Fibroblast of skin of left biceps (primary cell): ENCODE results near the gene DCC.

Source experiments
- DNase-seq, 2 experiments: peaks; one replicate each; pipeline ENCODE4 v3.0.0-alpha.2; 2013; ENCODE audit warnings: low read depth in 2 of 2

The DCC gene

GRCh38 chr18:53038608-53039007 lies 698.6 kb downstream of the DCC start:
- DNase-seq, result no peak

DNA sequence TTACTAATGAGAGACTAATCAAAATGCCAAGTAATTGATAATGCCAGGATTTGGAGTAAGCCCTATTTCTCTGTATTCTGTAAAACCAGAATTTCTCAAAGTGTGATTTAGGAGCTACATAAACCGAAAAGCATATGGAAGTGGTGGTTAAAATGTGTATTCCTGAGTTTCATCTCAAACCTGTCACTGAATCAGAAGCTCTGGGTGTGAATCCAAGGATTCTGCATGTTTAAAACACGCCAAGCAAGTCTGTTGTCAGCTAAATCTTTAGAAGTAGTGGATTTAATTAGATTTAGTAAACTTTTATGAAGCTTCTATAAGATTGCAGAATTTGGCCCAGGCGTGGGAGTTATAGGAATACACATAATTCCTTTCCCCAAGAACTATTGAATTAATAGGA lies 700.3 kb downstream of the DCC start:
- DNase-seq, result no peak

DNA sequence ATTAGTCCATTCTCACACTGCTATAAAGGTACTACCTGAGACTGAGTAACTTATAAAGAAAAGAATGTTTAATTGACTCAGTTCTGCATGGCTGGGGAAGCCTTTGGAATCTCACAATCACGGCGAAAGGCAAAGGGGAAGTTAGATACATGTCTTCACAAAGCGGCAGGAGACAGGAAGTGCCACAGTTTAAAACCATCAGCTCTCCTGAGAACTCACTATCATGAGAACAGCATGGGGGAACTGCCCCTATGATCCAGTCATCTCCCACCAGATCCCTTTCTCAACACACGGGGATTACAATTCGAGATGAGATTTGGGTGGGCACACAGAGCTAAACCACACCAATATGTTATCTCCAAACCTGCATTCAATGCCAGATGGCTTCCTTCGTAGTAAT lies 716.1 kb downstream of the DCC start:
- no peak for DNase-seq

DNA sequence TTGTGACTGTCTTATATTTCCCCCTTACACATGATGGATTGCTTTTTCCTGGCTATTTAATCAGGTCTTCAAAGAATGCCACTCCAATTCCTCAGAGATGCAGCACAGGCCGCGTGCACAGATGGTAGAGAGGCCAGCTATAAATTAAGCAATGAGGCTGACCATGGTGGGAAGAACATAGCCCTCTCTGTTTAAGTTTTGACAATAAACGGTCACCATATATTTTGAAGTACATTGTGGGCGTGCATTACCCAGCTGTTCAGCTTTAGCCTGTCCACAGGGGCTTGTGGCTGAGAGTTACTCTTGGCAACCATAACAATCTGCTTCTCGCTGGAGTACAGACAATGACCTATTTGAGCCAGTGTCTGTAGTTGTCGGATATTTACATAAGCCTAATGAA lies 730.8 kb downstream of the DCC start:
- DNase-seq, result no peak

GRCh38 chr18:53080687-53081086 lies 740.7 kb downstream of the DCC start:
- no peak for DNase-seq

GRCh38 chr18:53093636-53094035 lies 753.6 kb downstream of the DCC start:
- no peak for DNase-seq

- no peak for DNase-seq
Observed at GRCh38 chr18:53101536-53102105, 761.6 kb downstream of the DCC start.

GRCh38 chr18:53114441-53114840 lies 774.4 kb downstream of the DCC start:
- no peak for DNase-seq

DNA sequence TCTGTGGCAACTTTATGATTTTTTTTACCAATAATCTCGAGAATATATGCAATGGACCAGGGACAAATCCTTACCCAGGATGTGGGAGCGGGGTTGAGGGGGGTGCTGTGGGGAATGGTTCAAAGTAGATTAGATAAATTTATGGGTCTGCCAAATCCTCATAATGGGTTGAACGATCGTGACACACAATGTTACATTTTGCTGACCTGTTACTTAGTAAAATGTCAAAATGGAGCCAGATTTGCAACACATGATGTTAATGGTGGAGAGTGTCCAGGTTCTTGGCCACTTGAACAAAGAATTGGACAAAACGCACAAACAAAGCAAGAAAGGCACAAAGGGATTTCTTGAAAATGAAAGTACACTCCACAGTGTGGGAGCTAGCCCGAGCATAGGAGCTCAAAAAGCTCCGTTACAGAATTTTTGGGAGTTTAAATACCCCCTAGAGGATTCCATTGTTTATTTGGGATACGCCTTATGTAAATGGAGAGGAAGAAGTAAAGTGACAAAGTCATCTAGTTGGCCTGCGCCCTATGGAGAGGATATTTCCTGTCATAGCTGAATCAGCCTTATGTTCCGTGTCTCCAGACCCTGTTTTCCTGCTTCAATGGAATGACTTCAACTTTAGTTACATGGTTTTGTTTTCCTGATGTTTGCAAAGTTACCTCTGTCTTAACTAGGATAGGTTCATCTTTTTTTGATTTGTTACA lies 776.0 kb downstream of the DCC start:
- DNase-seq, result no peak

GRCh38 chr18:53117851-53118250 lies 777.9 kb downstream of the DCC start:
- DNase-seq, result no peak

- DNase-seq, result no peak
Observed at GRCh38 chr18:53126210-53126609, 786.2 kb downstream of the DCC start.

DNA sequence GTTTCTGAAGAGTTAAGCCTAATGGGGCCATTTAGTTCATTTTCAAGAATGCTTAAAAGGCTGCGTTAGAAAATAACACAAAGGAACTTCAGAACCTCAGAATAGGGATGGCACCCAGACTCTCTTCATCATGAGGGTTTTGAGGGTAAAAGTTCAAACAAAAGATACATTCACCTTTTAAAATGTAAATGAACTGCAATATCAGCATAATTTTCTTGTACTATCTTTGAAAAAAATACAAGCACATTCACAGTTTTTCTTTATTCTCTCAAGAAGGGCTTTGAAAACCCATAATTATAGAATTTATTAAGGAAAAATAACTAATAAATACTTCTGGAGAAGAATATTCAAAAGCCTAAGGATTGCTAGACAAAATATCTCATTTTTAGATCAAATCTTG lies 791.0 kb downstream of the DCC start:
- no peak for DNase-seq

GRCh38 chr18:53134711-53135110 lies 794.7 kb downstream of the DCC start:
- DNase-seq, result no peak

DNA sequence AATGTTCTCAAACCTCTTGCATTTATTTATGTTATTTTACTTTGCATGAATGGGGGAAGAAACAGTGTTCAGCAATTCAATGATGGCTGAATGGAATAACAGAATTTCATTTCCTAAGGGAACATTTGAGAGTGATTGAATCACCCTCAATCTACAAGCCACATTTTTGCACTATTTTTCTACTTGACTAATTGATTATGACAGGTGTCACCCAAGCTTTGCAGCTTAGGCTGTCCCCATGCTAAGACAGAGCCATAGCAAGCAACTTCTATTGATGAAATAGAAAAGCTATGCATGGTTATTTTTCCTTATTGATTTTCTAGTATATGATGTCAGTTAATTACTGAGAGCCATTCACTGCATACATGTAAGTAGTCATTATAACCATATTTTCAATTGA lies 795.7 kb downstream of the DCC start:
- DNase-seq, result no peak

DNA sequence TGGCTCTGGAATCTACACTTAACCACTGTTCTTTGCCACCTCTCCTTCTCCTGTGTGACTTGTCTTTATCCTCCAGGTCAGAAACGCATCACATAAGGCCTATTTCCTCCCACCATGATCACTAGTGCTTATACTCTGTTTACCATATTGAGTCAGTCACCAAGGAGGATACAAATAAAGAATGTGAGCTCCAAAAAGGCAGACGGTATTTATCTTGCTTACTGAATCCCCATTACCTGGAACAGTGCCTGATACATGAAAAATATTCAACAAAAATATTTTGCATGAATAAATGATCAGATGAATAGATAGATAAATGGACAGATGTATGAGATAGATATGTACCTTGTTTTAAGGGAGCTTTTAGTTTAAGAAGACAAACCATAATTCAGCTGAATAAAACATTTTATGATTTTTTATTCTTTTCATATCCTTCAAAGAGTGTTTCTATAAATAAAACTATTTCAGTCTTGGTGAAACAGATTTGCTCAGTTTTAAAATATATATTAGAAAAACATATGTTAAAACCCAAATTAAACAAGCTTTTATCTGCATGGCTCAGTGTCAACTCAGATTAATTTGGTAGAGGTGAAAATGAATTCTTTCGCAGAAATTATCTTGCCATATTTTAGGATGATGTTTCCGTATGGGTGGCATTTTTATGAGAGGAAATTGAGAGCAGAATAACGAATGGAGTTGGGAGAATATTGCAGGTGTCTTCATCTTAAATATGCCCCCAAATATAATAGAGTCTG lies 799.9 kb downstream of the DCC start:
- no peak for DNase-seq

DNA sequence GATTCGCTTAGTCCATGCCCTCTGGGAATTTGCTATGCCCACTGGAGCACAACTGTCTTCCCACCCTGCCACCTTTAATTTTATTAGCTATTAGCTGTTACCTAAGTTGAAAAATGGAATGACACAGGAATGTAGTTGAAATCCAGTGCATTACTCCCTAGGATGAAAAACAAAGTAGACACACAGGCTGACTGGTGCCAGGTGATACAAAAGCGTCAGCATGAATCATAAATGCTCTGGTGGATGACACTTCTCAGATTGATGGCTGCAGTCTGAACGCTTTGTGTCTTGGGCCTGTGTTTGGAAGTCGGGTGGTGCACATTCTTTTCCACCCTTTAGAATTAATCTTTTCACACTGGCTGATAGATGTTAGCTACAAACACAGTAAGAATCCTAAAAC lies 802.0 kb downstream of the DCC start:
- DNase-seq, result no peak

DNA sequence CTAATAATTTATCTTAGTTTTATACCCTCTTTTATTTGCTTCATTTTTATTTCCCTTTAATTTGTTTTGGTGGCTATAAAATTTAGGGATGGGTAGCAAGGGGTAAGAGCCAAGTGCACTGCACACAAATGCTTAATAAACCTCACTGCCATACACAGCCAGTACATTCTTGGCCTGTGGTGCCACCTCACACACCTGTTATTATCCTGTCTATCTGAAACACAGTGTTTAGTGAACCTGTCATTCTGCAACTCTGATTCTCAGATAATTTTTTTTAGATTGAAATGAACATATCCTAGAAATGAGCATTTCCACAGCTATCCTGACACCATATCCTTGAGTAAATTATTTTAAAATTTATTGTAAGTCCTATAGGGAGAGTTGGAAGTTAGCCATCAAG lies 807.5 kb downstream of the DCC start:
- no peak for DNase-seq

GRCh38 chr18:53148123-53148522 lies 808.1 kb downstream of the DCC start:
- DNase-seq, result no peak

DNA sequence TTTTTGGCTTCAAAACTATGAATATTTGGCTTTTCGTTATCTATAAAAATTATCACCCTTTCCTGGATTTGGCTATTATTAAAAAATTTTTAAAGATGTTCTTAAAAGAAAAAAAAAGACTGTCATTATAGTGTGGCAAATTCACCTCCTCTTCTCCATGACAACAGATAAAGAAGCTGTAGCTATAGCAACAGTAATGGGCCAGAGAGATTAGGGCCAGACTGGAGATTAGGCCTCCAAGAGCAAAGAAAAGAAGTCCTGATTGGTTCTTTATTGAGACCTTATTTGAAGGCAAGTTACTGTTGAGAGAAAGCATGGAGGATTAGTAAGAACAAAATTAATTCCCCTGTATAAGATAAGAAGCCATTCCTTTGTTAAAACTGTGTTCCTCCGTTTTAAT lies 812.5 kb downstream of the DCC start:
- DNase-seq, result no peak

DNA sequence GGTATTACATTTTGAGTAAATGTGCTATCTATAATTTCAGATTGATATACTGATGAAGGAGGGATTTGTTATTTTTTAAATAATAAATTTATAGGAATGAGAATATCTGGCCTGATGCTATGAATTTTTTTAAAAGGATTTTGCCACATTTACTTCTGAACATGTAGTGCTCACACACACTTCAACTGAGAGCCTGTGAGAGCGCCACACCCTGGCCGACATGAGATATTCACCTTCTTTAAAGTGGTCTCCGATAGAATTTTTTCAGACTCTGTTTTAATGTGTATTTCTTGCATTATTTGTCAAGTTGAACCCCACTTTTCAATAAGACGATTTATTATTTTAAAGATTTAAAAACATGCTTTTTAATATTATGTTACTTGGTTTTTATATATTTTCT lies 813.3 kb downstream of the DCC start:
- DNase-seq, result no peak

- no peak for DNase-seq
Observed at GRCh38 chr18:53153800-53154199, 813.8 kb downstream of the DCC start.

GRCh38 chr18:53165770-53166169 lies 825.8 kb downstream of the DCC start:
- no peak for DNase-seq

GRCh38 chr18:53169346-53169745 lies 829.3 kb downstream of the DCC start:
- DNase-seq, result no peak
